Anterior cingulate cortex (tissue), 58 donors: ENCODE data around the gene MMP24.
"Not testable (repeated sequence)": the region's sequence is repeated elsewhere in the genome, so short reads cannot be mapped to it uniquely, and the experiment has no call there.

Source experiments
- DNase-seq, 58 donors: peaks; one replicate each; lab custom pipeline; 2025; lab: John Stamatoyannopoulos, UW

The MMP24 gene

DNA sequence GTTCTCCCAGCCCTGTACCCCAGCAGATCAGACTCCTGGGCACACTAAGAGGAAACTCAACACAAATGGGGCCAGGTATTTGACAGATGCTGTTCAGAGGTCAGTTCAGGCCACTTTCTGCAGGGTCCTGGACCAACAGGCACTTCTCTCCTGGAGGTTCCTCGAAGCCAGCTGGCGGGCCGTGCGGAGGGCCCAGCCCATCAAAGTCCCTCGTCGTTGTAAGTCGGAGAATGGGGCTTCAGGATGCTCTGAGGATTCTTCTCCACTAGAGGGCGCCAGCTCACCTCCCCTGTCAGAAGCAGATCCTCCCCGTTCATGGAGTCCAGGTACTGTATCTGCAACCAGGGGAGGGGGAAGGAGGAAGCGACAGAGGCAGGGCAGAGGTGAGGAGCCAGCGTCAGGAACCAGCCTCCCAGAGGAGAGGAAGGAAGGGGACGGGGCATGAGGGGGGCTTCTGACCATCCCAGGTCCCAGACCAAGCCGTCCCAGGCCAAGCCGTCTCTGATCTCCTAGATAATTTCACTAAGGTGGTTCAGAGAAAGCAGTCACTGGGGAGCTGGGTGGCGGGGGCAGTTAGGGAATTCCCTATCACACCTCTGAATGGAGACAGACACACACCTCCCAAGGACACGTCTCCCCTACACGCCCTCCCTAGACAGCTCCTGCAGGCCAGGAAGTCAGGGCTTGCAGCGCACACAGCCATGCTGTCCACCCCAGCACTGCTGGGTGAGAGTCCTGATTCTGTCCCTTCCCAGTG, 77.4 kb downstream of the MMP24 start:
- DNase-seq, result peak in 55 of 58 donors; percentile 9 to 78 (median 40)

DNA sequence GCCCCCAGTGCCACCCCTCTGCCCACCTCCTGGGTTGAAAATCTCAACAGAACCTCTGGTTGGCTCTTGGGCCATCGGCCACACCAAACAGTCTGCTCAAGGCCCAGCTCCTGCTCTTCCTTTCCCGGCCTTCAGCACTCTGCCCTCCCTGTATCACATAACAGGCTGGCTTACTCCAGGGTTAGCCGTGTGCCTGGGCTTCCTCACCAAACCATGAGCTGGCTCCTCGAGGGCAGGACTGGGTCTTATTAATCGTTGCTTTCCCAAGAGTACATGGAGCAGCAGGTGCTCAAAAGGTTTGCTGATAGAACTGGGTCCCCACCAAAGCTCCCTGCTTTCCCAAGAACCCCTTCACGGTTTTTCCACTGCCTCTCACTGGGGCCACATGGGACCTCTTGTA, 78.5 kb downstream of the MMP24 start:
- no peak for DNase-seq

DNA sequence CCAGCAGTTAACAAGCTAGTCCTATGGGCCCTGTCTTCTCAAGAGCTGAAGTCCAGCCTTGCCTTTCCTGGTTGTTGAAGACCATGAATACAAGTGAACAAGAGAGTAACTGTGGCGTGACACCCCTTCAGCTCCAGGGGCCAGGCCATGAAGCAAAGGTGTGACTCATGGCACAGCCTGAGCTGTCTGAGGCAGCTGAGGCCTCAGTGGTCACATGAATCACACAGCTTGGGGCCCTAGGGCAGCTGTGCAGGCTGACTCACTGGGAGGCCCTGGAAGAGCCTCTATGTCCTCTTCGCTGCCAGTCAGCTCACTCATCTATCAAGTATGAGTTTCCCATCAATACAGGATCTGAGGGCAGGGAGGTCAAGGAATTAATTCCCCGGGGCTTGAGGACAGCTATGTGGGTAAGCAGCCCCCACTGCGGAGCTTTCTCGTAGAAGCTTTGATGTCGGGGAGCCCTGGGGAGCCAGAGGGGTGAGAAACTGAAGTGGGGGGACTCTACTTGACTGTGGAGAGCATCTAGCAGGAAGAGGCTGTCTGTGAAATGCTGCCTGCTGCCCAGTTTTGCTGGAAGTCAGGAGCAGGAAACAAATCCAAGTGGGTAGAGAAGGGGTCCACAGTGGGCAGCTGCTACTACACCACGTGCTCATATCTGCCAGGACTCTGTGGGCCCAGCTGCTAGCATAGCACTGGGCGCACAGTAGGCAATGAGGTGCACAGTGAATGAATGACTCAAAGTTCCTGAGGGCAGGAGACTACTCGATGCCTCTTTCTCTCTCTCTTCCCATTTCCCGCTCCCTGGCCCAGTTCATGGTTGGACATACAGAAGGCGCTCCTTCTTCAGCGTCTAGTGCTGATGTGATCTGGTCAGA, 79.4 kb downstream of the MMP24 start:
- peak in 10 of 58 donors; percentile 4 to 64 (median 14) for DNase-seq

DNA sequence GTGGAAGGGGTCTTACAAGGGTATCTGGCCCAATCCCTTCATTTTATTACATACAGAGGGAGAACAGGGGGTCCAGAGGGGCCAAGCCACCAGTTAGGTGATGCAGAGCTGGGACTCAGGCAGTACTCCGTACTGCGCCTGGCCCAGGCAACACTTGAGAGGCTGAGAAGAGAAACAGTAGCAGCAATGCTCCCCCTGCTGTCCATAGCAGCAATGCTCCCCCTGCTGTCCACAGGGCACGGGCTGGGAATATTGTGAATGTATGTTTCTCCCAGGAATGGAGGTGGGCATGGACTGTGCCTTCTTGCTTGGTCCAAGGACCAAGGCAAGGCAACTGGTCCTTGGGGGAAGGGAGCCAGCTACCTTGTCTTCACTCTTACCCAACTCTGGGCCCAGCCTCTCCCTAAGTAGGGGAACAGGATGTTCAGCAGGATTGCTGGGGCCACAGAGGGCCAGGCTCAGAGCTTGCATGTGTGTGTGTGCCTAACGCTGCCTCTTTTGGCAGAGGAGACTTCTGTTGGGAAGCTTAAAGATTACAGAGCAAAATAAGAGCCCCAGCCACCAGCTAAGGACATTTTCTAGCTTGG, 80.5 kb downstream of the MMP24 start:
- DNase-seq, result peak in 34 of 58 donors; percentile 4 to 63 (median 19)

GRCh38 chr20:35307666-35308653, 81.5 kb downstream of the MMP24 start:
- DNase-seq, result peak in 53 of 58 donors; percentile 18 to 85 (median 56)

DNA sequence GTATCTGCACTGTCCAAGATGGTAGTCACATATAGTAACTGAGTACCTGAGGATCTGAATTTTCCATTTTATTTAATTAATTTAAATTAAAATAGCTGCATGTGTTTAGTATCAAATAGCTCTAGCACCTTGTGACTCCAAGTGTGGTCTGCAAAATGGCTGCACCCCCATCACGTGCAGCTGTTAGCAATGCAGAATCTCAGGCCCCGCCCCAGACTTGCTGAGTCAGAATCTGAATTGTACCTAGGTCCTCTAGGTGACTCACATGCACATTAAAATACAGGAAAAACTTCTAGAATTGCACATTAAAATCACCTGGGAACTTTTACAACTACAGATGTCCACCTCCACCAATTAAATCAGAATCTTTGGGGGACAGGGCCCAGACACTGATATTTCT, 84.9 kb downstream of the MMP24 start:
- DNase-seq, result no peak

GRCh38 chr20:35311822-35312221, 85.3 kb downstream of the MMP24 start:
- no peak for DNase-seq

GRCh38 chr20:35312318-35312717, 85.8 kb downstream of the MMP24 start:
- DNase-seq, result no peak

GRCh38 chr20:35314816-35315631, 88.5 kb downstream of the MMP24 start:
- DNase-seq, result no peak

DNA sequence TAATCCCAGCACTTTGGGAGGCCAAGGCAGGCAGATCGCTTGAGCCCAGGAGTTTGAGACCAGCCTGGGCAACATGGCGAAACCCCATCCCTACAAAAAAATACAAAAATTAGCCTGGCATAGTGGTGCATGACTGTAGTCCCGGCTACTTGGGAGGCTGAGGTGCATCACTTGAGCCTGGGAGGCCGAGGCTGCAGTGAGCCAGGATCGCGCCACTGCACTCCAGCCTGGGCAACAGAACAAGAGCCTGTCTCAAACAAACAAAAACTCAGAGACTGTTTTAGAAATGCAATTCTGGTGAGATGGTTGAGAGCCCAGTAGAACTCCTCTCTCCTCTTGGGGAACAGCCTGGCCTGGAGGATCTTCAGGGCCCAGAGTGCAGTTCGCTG, 89.1 kb downstream of the MMP24 start:
- not testable (repeated sequence) for DNase-seq

- no peak for DNase-seq
These were observed 89.6 kb downstream of the MMP24 start for GRCh38 chr20:35316086-35316485.

DNA sequence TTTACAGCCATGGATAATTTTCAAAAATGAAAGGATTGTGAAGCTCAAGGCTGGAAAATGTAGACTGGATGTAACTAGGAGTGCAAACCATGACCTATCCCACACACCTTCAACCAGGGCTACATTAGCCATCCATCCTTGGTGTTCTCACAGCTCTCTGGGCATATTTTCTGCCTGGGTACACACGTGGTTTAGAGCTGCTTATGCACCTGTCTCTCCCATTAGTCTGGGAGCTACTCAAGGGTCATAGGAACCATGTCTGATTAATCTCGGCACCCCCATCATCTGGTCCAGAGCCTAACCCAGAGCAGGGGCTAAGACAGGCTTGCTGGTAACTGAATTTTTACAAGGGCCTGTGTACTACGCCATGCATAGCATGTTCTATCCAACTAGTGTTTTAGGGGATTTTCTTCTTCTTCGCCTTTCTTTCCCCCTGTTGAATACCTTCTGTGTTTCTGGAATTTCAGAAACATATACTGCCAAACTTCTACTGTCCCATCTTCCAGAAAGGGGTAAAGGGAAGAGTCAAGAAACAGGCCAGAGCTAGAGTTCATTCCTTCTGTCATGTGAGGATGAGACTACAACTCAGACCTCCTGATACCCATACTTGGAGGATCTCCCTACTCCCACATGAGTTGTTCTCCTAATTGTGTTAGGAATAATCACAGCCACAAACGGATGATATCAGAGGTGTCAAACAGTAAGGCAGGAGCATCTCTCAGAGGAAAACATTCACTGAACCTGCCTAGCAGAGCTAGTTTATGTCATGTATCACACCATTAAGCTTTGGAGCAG, 91.1 kb downstream of the MMP24 start:
- DNase-seq, result no peak

DNA sequence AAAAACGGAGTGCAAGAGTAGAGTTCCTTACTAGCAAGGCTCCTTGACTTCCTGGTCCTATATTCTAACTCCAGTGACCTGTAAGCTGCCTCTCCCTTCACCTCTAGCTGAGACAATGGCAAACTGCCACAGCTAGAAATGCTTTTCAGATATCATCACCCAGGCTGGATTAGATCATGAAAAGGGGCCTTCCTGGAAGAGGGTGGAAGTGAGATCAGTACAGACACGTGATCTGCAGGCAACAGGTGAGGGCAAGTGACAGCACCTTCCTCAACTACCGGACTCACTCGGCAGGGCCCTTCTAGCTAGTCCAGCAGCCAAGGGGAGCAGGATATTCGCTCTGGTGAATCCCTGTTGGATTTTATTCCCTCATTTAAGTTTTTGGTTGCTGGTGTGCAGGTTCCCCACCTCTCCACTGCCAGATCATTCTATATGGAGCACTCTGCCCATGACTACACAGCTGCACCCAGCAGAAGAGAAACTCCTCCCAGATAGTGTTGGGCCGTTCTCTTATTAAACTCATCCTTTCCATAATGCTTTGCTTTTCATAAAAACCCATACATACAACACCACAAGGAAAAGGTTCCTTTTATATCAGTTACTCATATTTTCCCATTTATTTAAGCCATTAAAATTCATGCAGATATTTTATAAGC, 92.1 kb downstream of the MMP24 start:
- no peak for DNase-seq

DNA sequence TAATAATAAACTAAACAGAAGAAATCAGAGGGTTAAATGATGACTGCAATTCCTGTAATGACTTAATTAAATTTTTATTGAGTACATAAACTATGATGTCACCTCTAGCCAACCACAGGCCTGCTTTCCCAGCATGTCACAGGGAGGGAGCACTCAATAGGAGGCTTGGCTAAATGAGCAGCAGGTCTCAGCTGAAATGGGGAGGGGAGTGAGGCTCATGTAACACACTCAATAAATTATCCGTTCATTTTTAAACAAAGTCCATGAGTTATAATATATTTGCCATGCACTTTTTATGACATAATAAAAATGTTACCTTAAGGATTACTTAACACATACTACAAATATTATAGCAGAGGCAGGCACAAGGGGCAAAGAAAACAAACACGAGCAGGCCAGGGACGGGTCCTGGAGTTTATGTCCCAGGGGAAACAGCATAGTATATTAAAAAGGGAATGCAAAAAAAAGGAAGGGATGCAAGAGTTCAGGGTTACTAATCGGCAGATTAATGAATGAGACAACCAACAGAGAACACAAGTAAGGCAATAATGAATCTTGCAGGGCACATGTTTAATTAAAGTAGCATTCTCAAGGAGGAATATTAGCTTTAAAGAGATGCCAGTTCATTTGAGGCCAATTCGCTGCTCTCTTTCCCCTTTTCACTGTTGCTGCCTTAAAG, 92.8 kb downstream of the MMP24 start:
- no peak for DNase-seq

DNA sequence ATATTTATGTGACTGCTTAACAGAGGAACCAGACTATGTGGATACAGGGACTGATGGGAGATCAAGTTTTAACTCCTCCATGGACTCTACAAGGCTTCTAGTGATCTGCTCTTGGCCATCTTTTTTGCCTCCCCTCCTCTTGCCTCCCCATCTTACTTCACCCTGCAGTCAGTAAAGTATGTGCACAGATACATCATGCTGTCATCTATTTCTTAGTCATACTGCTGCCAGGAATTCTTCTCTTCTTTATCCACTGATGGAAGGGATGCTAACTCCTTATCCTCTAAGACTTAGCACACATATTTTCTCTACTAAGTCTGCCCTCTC, 93.3 kb downstream of the MMP24 start:
- DNase-seq, result no peak

DNA sequence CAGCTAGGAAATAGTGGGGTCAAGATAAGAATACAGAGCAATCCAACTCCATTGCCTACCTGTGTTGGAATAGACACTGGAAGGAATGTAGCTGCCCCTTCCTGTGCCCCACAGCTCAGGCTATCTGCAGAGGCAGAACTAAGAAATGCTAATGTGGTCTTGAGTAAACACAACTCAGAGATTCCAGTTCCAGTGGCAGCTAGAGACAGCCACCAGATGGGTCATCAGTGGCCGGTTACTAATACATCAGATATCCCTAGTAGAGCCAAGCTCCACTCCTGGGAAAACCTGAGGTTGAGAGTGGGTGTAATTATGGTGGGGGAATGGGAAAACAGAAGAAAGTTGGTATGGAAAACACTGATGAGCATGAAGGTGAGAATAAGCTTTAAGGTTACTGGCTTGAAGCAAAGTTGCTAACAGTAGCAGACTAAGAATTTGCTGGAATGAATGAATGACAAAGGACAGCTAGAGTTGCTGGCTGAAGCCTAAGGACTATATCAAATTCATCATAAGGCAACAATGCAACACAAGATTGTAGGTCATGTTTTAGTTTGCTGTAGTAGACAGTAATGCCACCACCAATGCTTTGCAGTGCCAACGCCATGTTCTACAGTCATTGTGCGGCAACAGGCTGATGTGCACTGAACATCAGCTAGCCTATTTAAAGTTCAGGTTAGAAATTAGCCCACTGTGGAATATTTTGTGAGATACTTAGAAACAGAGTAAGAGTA, 94.1 kb downstream of the MMP24 start:
- DNase-seq, result no peak

DNA sequence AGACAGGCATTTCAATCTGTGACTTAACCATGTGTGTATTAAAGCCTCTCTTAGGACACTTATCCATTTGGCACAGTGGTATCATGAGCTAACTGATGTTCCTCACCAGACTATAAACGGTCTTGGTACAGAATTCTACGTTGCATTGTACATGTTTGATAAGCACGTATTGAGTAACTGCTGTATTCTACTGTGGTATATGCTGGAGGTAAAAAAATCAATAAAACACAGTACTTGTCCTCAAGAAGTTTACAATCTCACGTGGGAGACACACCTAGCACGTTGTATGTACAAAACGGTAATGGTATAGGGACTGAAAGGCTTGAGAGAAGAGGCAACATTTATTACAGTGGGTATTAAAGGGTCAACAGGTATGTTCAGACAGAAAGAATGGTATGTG, 98.9 kb downstream of the MMP24 start:
- DNase-seq, result no peak
